SU-DHL-6 (cell line): ENCODE data around the gene SERPINA7.

ENCODE experiments used
- H2AFZ ChIP-seq: fragments of 200-600 bp; sonication (generic); 2 replicates; pipeline ENCODE4 v1.6.1; 2014; ENCODE audit warnings: low read depth, mild to moderate bottlenecking, moderate library complexity, mixed read lengths, antibody characterized with exemption, low read length; ENCODE audit not compliant: severe bottlenecking
- H3F3A ChIP-seq: fragments of 200-600 bp; shearing (Covaris generic); 2 replicates; pipeline ENCODE4 v1.6.0; 2016; ENCODE audit warnings: antibody characterized with exemption, mild to moderate bottlenecking; ENCODE audit not compliant: insufficient read depth
- H3K27ac ChIP-seq: fragments of 200-600 bp; sonication (generic); 2 replicates; pipeline ENCODE4 v1.5.1; 2016; ENCODE audit warnings: low read depth, mild to moderate bottlenecking, low read length, moderate library complexity, mixed read lengths
- H3K27me3 ChIP-seq: fragments of 200-600 bp; sonication (generic), shearing (Covaris generic); 2 replicates; pipeline ENCODE4 v1.6.0; 2014; ENCODE audit warnings: mild to moderate bottlenecking, low read length
- H3K36me3 ChIP-seq: fragments of 200-600 bp; sonication (generic); 2 replicates; pipeline ENCODE4 v1.6.1; 2014; ENCODE audit warnings: mild to moderate bottlenecking, low read length, mixed read lengths
- H3K4me2 ChIP-seq: fragments of 300-600, 200-600 bp; shearing (Covaris generic), sonication (generic); 2 replicates; pipeline ENCODE4 v1.6.0; 2014; ENCODE audit warnings: low read length, low read depth, mild to moderate bottlenecking; ENCODE audit not compliant: poor library complexity, severe bottlenecking
- H3K4me3 ChIP-seq: fragments of 200-600 bp; sonication (generic); 2 replicates; pipeline ENCODE4 v1.5.1; 2014; ENCODE audit warnings: antibody characterized with exemption, low read length, mild to moderate bottlenecking, mixed read lengths; ENCODE audit not compliant: insufficient read depth, poor library complexity, severe bottlenecking
- H3K79me2 ChIP-seq: fragments of 200-600 bp; sonication (generic); 2 replicates; pipeline ENCODE4 v1.6.1; 2014; ENCODE audit warnings: mild to moderate bottlenecking, low read length, moderate library complexity; ENCODE audit not compliant: insufficient read depth
- H3K9ac ChIP-seq: fragments of 200-600 bp; sonication (generic); 2 replicates; pipeline ENCODE4 v1.7.0; 2014; ENCODE audit warnings: mild to moderate bottlenecking, low read length
- H3K9me2 ChIP-seq: fragments of 200-600 bp; sonication (generic); replicated peaks from 2 replicates; pipeline ENCODE4 v1.6.1; 2014; ENCODE audit warnings: low read length; ENCODE audit not compliant: insufficient read depth
- H3K9me3 ChIP-seq: fragments of 200-600 bp; sonication (generic); 2 replicates; pipeline ENCODE4 v1.6.1; 2014; ENCODE audit warnings: low read length, mixed read lengths; ENCODE audit not compliant: insufficient read depth
- H4K20me1 ChIP-seq: fragments of 200-600 bp; sonication (generic); 2 replicates; pipeline ENCODE4 v1.6.1; 2014; ENCODE audit warnings: low read depth, mild to moderate bottlenecking, antibody characterized with exemption, low read length, moderate library complexity, mixed read lengths
- CTCF ChIP-seq: fragments of 200-600 bp; sonication (generic); IDR thresholded peaks from one replicate; pipeline ENCODE4 v1.5.1; 2017; ENCODE audit warnings: antibody characterized with exemption, mild to moderate bottlenecking, low read length, moderate library complexity; ENCODE audit not compliant: insufficient read depth, poor library complexity, severe bottlenecking
- EZH2phosphoT487 ChIP-seq: fragments of 200-600 bp; sonication (generic), shearing (Covaris generic); conservative IDR thresholded peaks from 2 replicates; pipeline ENCODE4 v1.6.1; 2018; ENCODE audit warnings: mild to moderate bottlenecking, antibody characterized with exemption, low read length, moderate library complexity, mixed read lengths

SERPINA7 gene

GRCh38 chrX:106042296-106042695 is 3.8 kb upstream of the SERPINA7 start:
- Histone ChIP-seq H3F3A (no peaks in the 10 kb centered on the region), H4K20me1 (no peaks in the 10 kb centered on the region), H3K9me3 (no peaks in the 10 kb centered on the region), H3K4me3 (no peak overlapping the region), H3K9me2 (no peaks in the 10 kb centered on the region), H2AFZ (no peak overlapping the region), H3K27ac (no peak overlapping the region), H3K9ac (no peak overlapping the region), H3K79me2 (no peaks in the 10 kb centered on the region), H3K4me2 (no peak overlapping the region), H3K27me3 (no peaks in the 10 kb centered on the region), H3K36me3 (no peaks in the 10 kb centered on the region)
- TF ChIP-seq CTCF = no peak
- TF ChIP-seq EZH2phosphoT487 = no peak

GRCh38 chrX:106040861-106041260 is 2.3 kb upstream of the SERPINA7 start:
- no peak overlapping the region for H2AFZ ChIP-seq
- H3K9ac ChIP-seq = no peak overlapping the region
- no peak overlapping the region for H3K4me3 ChIP-seq
- H3F3A ChIP-seq = no peaks in the 10 kb centered on the region
- no peaks in the 10 kb centered on the region for H3K9me3 ChIP-seq
- no peak overlapping the region for H3K27ac ChIP-seq
- no peaks in the 10 kb centered on the region for H3K79me2 ChIP-seq
- H3K36me3 ChIP-seq = no peaks in the 10 kb centered on the region
- no peaks in the 10 kb centered on the region for H3K27me3 ChIP-seq
- no peak overlapping the region for H3K4me2 ChIP-seq
- no peak for TF ChIP-seq CTCF
- no peaks in the 10 kb centered on the region for H3K9me2 ChIP-seq
- H4K20me1 ChIP-seq = no peaks in the 10 kb centered on the region

- Histone ChIP-seq H3K36me3 (no peaks in the 10 kb centered on the region), H3K9ac (no peak overlapping the region), H3K27me3 (no peaks in the 10 kb centered on the region), H4K20me1 (no peaks in the 10 kb centered on the region), H3K9me2 (no peaks in the 10 kb centered on the region), H3K79me2 (no peaks in the 10 kb centered on the region), H2AFZ (no peak overlapping the region), H3F3A (no peaks in the 10 kb centered on the region), H3K4me3 (no peak overlapping the region), H3K27ac (no peak overlapping the region), H3K9me3 (no peaks in the 10 kb centered on the region), H3K4me2 (no peak overlapping the region)
- TF ChIP-seq CTCF (no peak), EZH2phosphoT487 (no peak)
These were observed 1.4 kb upstream of the SERPINA7 start for GRCh38 chrX:106039920-106040319.

- no peaks in the 10 kb centered on the region for H3K79me2 ChIP-seq
- H3K9ac ChIP-seq = no peak overlapping the region
- no peaks in the 10 kb centered on the region for H3F3A ChIP-seq
- no peaks in the 10 kb centered on the region for H3K27me3 ChIP-seq
- no peak overlapping the region for H3K4me3 ChIP-seq
- no peaks in the 10 kb centered on the region for H4K20me1 ChIP-seq
- H3K9me2 ChIP-seq = no peaks in the 10 kb centered on the region
- no peak for TF ChIP-seq EZH2phosphoT487
- TF ChIP-seq CTCF = no peak
- H3K4me2 ChIP-seq = no peak overlapping the region
- H3K9me3 ChIP-seq = no peaks in the 10 kb centered on the region
- no peak overlapping the region for H3K27ac ChIP-seq
- H2AFZ ChIP-seq = no peak overlapping the region
- H3K36me3 ChIP-seq = no peaks in the 10 kb centered on the region
These were observed 573 bp downstream of the SERPINA7 start for GRCh38 chrX:106037835-106038473.
